ENCODE results near the gene MNX1.

The MNX1 gene

GRCh38 chr7:157032644-157033482, 22.4 kb upstream of the MNX1 start:
- no peak for DNase-seq (ENCODE audit: low read depth, low spot score)

GRCh38 chr7:157032128-157032527, 21.7 kb upstream of the MNX1 start:
- DNase-seq (ENCODE audit: low read depth, low spot score) = no peak

GRCh38 chr7:157028199-157028903, 17.9 kb upstream of the MNX1 start:
- no peak for DNase-seq (ENCODE audit: low read depth, low spot score)

- DNase-seq (ENCODE audit: low read depth, low spot score) = no peak
These were observed 17.2 kb upstream of the MNX1 start for GRCh38 chr7:157027568-157028198.

- DNase-seq (ENCODE audit: low read depth, low spot score) = no peak
These were observed 14.3 kb upstream of the MNX1 start for GRCh38 chr7:157024716-157025115.

GRCh38 chr7:157023589-157023905, 13.1 kb upstream of the MNX1 start:
- no peak for DNase-seq (ENCODE audit: low read depth, low spot score)

- no peak for DNase-seq (ENCODE audit: low read depth, low spot score)
These were observed 12.5 kb upstream of the MNX1 start for GRCh38 chr7:157022681-157023588.

GRCh38 chr7:157021871-157022680, 11.6 kb upstream of the MNX1 start:
- no peak for DNase-seq (ENCODE audit: low read depth, low spot score)

- DNase-seq (ENCODE audit: low read depth, low spot score) = no peak
These were observed 10.8 kb upstream of the MNX1 start for GRCh38 chr7:157021071-157021870.

GRCh38 chr7:157020514-157021070, 10.1 kb upstream of the MNX1 start:
- no peak for DNase-seq (ENCODE audit: low read depth, low spot score)

GRCh38 chr7:157019718-157020451, 9.4 kb upstream of the MNX1 start:
- no peak for DNase-seq (ENCODE audit: low read depth, low spot score)

GRCh38 chr7:157018997-157019608, 8.6 kb upstream of the MNX1 start:
- DNase-seq (ENCODE audit: low read depth, low spot score) = no peak

- DNase-seq (ENCODE audit: low read depth, low spot score) = no peak
These were observed 8.0 kb upstream of the MNX1 start for GRCh38 chr7:157018328-157018996.

- no peak for DNase-seq (ENCODE audit: low read depth, low spot score)
These were observed 7.3 kb upstream of the MNX1 start for GRCh38 chr7:157017603-157018327.

- DNase-seq (ENCODE audit: low read depth, low spot score) = no peak
These were observed 6.7 kb upstream of the MNX1 start for GRCh38 chr7:157017149-157017548.

GRCh38 chr7:157016352-157017041, 6.0 kb upstream of the MNX1 start:
- DNase-seq (ENCODE audit: low read depth, low spot score) = no peak

- no peak for DNase-seq (ENCODE audit: low read depth, low spot score)
These were observed 5.5 kb upstream of the MNX1 start for GRCh38 chr7:157016024-157016351.

All from activated naive CD8-positive, alpha-beta T cell treated with anti-CD3 and anti-CD28 coated beads, Interleukin-2, amount 50 U/mL, for 16 hours (primary cell).